Measurements from ENCODE around the gene RAET1L.
A peak's percentile ranks its signal among the peaks of the same experiment; 100 is the strongest.
"Not testable (repeated sequence)": the region's sequence is repeated elsewhere in the genome, so short reads cannot be mapped to it uniquely, and the experiment has no call there.

The RAET1L gene

GRCh38 chr6:149990212-149990660 is 35.1 kb downstream of the RAET1L start:
- DNase-seq = no peak

GRCh38 chr6:149988550-149989346 is 36.6 kb downstream of the RAET1L start:
- no peak for DNase-seq

- no peak for DNase-seq
Measured at GRCh38 chr6:149987602-149988107, 37.7 kb downstream of the RAET1L start.

GRCh38 chr6:149985481-149985937 is 39.8 kb downstream of the RAET1L start:
- DNase-seq = no peak

- no peak for DNase-seq
Measured at GRCh38 chr6:149984773-149985172, 40.6 kb downstream of the RAET1L start.

DNA sequence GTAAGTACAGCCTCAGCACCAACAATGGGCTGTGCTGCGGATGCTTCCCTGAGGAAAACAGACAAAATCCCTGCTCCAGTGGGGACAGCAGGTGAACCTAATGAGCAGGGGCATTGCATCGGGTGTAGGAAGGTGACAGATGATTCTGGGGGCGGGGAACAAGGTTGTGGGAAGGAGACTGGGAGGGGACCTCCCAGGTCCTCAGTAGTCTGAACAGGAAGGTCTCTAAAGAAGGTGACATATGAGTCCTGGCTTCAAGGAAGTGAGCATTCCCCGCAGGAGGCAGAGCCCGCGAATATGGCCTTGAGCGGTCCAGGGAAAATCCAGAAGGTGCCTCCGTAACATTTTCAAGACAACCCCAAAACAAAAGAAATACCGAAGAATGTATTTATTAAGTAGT is 42.2 kb downstream of the RAET1L start:
- no peak for DNase-seq

- DNase-seq = no peak
Measured at GRCh38 chr6:149979293-149979692, 46.0 kb downstream of the RAET1L start.

DNA sequence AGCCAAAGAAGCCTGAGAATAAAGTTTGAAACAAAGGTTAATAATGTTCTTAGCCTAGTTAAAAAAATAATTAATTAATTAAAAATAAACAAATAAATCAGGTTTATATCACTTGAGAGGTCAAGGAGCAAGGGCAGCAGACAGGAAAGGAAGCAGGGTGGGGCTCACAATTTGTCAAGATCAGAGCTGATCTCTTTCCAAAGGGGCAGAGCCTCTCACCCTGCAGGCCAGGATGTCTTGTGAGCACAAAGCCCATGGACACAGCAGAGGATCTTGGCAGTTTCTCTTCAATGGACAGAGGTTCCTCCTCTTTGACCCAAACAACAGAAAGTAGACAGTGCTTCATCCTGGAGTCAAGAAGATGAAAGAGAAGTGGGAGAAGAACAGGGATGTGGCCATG is 46.7 kb downstream of the RAET1L start:
- DNase-seq = no peak

DNA sequence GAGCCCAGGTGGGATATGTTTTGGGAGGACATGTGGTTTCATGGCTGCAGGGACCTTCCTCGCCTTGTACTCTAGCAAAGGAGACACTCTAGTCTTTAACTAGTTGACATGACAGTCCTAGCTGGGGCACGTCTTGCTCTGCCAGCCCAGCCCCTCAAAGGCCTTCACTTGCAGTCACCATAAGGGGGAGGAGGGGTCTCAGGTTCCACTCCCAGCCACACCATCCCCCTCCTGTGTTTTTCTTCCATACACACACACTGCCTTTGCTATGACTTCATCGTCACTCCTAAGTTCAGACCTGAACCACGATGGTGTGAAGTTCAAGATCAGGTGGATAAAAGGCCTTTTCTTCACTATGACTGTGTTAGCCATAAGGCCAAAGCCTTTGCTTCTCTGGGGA is 48.1 kb downstream of the RAET1L start:
- no peak for DNase-seq

- DNase-seq = no peak
Measured at GRCh38 chr6:149975400-149975799, 49.9 kb downstream of the RAET1L start.

DNA sequence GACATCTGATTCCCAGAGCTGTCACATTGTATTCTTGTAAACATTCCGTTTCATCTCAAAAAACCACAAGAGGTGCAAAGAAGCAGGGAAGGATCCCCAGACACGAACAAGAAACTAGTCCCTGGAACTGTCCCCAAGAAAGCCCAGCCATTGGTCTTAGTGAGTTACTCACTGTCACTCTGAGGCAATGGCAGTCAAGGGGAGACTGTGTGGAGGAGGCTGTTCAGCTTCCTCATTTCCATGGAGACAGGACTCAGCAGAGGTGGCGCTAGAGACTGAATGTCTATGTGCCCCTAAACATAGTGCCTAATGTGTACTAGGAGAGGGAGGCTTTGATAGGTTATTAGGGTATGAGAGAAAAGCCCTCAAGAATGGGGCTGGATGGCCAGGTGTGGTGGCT is 50.5 kb downstream of the RAET1L start:
- no peak for DNase-seq

GRCh38 chr6:149974394-149974793 is 50.9 kb downstream of the RAET1L start:
- DNase-seq = not testable (repeated sequence)

GRCh38 chr6:149969635-149970034 is 55.7 kb downstream of the RAET1L start:
- no peak for DNase-seq

GRCh38 chr6:149968909-149969308 is 56.4 kb downstream of the RAET1L start:
- DNase-seq = peak in 1 of 2 donors; percentile 14
